Suppressor macrophage treated with lipopolysaccharide for 1 hour (primary cell): ENCODE data around the gene EPC1.
A peak's percentile ranks its signal among the peaks of the same experiment; 100 is the strongest.

ENCODE experiments used
- DNase-seq, 3 donors: peaks; one replicate each; pipeline ENCODE4 v3.0.0-alpha.2; 2020 to 2022

The EPC1 gene

DNA sequence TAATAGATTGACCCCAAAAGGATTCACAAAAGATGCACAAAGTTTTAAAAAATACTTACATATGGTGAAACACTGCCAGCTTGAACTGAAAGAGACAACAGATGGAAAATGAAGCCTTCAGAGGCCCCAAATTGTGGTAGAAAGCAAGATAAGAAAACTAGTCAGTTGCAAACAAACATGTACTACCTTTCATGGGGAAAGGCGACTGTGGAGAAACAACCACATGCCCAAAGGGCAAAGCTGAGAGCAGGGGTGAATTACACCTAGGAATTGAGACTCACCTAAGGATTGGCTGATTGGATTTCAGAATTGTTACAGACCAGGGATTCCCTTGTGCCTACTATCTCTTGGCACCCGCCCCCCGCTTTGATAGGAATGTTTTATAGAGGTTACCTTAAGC is 13.1 kb downstream of the EPC1 start:
- DNase-seq, result no peak

DNA sequence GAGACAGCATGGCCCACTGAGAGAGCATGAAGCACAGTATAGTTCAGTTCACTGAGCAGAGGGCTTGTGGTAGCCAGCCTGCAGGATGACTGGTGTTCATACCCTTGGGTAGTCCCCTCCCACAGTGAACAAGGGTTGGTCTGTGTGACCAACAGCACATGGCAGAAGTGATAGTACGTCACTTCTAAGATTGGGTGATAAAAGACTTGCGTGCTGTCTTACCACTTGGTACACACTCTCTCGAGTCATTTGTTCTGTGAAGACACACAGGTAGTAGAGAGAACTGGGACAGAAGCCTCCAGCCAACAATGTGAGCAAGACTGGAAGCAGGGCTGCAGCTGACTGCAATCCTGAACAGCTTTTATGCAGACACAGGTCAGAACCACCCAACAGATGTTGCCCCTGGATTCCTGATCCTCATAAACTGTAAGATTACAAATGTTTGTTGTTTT is 14.6 kb downstream of the EPC1 start:
- peak; percentile 64 to 72 (median 67) for DNase-seq

DNA sequence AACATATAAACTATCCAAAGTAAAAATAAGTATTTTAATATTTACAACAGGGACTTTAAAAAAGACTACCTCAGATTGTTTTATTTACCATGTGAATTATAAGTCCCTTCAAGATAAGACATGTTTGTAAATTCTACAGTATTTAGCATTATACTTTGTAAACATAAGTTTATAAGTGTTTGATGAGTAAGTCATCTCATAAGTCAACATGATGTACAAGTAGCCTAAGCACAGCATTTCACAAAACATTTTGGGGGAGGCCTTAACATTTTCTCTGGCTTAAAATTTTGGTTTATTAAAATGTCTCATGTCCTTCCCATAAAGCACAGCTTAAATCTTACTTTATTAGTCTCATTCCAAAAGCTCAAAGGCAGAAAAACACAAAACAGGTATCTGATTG is 15.4 kb downstream of the EPC1 start:
- DNase-seq, result no peak

DNA sequence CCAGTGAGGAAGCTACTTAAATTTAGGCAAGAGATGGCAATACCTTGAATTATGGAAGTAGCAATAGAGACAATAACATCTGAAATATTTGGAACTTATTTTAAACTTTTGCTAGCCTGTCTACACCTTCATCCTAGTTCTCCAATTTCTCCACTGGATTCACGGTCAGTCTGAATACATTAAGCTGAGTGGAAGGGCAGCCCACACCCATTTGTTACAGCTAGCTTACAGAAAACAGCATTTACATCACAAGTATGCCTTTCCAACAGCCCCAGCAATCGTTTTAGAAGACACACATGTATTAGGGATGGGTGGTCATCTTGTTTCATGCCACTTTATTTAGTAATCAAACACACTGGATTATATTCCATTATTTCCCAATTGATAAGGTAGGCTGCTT is 16.7 kb downstream of the EPC1 start:
- DNase-seq, result no peak

DNA sequence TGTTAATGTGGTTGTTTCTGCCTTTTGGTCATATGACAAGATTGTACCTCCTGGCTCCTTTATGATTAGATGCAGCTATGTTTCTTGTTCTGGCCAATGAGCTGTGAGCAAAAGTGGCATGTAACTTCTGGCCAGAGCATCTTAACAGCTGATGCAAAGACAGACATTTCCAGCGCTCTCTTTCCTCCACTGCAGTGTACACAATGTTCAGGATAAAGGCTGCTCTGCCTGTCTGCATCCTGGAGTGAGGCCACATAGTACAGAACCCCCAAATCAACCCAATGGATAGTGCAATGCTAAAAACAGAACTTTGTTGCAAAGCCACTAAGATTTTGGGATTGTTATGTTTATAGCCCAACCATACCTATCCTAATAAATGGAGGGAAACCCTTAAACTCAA is 17.9 kb downstream of the EPC1 start:
- no peak for DNase-seq

DNA sequence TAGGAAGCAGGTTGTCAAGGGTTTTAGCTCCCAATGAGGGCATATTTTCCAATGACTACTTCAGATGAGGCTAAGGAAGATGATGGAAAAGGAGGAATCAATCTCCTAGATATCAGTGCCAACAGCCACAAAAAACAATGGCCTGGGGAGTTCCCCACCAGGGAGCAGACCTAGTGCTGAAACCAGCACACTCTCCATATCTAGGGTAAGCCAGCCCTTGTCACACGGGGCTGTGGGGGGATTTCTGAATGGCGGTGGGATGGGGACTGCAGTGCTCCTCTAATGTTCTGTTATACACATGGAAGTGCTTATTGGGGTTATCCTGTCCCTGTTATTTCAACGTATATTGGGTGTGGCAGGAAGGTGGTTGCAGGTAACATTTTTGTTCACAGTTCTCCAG is 18.5 kb downstream of the EPC1 start:
- DNase-seq, result no peak

DNA sequence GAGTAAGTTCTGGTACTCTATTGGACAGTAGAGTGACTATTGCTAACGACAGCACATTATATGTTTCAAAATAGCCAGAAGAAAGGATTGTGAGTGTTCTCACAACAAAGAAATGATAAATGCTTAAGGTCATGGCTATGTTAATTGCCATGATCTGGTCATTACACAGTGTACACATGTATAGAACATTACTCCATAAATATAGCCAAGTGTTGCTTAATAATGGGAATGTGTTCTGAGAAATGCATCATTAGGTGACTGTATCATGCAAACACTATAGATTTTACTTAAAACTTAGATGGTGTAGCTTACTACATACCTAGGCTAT is 19.6 kb downstream of the EPC1 start:
- DNase-seq, result peak in 1 of 3 donors; percentile 42

DNA sequence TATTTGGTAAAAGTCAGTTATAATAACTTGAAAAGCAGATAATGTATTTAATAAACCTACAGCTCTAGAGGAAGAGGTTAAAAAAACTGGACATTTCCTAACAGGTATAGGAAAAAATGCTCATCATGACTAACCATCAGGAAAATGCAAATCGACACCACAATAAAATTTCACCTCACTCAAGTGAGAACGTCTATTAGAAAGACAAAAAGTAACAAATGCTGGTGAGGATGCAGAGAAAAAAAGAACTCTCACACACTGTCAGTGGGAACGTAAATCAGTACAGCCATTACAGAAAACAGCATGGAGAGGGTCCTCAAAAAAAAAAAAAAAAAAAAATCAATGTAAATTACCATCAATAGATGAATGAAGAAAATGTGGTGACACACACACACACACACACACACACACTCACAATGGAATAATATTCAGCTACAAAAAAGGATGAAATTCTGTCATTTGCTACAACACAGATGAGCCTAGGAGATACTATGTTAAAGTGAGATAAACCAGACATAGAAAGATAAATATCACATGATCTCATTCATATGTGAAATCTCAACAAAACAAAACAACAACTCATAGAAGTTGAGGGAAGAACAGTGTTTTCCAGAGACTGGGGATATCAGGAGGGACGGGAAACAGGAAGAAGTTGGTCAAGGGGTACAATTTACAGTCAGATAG is 20.1 kb downstream of the EPC1 start:
- peak in 1 of 3 donors; percentile 25 for DNase-seq

DNA sequence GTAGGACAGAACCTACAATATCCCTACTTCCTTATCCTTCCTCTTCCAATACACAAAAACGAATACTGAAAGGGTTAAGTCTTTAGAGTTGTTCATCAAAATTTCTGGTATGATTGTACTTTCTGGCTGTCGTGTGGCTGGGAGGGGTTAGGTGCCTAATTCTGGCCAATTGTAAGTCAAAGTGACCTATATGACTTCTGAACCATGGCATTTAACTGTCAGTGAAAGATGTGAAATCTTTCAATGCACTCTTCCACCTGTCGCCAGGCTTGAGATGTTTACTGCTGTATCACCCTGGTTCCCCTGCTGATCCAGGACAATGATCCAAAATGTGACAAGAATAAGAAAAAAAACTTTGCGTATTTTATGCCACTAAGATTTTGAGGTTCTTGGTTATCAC is 20.8 kb downstream of the EPC1 start:
- no peak for DNase-seq

DNA sequence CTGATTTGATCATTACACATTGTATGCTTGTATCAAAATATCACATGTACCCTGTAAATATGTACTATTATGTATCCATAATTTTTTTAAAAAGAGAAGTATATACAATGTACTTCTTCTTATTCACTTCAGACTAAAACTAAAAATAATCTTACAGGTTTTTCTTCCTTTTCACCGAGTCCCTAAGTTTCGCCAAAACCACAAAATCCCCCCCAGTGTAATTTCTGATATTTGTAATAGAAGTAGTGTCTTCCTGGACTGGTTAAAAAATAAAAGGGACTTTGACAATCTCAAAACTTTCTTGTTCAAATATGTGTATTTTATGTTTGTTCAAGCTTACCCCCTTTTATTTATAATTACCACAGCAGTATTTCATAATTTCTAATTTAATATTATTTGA is 23.9 kb downstream of the EPC1 start:
- DNase-seq, result peak; percentile 60 to 79 (median 77)

DNA sequence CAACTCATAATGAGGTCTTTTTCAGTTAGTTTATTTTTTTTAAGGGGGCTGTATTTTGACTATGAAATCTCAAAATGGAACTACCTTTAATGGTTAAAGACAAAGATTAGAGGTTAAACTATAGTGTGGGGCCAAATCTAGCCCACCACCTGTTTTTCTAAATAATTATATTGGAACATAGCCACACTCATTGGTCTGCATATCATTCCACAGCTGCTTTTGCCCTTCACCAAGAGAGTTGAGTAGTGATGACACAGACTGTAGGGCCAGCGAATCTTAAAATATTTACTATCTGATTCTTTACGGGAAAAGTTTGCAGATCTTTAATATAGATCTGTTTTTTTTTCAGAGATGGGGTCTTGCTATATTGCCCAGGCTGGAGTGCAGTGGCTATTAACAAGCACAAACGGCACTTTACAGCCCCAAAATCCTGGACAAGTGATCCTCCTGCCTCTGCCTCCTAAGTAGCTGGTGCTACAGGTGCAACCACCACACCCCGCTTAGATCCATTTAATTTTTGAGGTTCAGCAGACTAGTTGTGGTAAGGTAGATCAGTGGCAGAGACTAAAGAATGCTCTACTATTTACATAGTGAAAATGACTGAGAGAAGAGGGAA is 25.8 kb downstream of the EPC1 start:
- no peak for DNase-seq

DNA sequence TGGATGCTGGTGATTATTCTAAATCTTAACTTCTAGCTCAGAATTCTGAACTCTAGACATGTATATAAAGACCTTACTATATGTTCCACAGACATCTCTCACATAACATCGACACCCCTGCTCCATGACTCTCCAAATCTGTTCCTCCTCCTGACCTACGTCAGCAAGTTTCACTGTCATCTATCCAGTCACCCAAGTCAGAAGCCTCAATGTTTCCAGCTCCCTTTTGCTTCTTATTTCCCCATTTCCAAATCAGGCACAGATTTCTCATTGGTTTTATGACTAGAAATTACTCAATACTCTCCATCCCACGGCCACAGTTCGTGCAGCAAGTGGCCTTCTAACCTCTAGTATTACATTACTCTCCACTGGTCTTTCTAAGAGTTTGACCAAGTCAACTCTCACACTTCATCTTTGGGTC is 28.5 kb downstream of the EPC1 start:
- DNase-seq, result peak; percentile 88 to 99 (median 97)

DNA sequence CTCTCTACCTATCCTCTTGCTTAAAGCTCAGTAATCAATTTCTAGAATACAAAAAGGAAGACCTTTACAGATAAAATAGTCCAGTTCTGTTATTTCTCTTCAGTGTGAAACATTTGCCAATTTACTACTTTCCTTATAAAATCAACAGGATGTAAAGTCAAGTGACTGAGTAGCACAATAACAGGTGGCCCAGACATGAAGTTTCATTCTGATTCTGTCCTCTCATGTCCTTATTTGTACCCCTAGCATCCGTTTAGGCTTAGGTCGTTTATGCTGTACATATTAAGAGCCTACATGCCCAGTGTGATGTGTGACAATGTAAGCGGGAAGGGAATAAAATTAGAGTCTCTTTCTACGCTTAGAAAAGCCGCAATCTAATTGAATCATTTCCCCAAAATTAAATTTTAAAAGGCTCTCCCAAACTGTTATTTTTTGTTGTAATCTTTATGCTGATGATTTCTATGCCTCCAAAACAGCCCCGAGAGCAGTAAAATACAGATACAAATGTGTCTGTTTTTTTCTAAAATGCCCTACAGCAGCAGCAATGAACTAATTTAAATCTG is 29.1 kb downstream of the EPC1 start:
- DNase-seq, result no peak

DNA sequence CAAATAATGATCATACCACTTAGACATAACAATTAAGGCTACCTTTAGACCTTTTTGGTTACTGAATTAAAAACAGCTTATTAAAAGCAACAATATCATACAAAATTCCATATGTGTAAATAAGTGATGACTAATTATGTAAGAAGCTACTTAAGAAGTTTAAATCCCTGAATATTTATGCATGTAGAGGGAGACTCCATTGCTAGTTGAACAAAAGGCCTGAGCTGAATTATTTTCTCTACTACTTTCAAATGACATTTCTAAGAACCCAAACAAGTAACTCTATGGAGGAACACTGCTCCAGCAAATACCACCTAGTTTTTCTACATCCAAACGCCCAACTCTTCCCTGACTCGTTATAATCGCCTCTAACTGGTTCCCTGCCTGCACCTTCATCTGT is 31.5 kb downstream of the EPC1 start:
- DNase-seq, result no peak

DNA sequence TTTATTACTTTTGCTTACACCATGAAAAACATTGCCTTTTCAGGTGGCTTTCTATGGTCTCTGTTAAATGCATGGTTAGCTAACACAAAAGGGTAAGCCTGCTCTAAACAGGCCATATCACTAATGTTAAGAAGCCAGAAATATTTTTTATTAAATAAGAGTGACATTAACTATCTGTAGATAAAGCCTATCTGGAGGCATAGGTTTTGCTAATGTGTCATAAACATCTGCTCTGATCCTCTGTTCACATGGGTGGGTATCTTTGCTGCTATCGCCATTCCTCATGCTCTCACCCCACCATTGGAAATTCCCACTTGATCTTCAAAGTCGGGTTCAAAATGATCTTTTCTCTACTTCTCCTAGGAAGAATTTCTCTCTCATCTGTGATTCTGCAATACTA is 32.4 kb downstream of the EPC1 start:
- no peak for DNase-seq

DNA sequence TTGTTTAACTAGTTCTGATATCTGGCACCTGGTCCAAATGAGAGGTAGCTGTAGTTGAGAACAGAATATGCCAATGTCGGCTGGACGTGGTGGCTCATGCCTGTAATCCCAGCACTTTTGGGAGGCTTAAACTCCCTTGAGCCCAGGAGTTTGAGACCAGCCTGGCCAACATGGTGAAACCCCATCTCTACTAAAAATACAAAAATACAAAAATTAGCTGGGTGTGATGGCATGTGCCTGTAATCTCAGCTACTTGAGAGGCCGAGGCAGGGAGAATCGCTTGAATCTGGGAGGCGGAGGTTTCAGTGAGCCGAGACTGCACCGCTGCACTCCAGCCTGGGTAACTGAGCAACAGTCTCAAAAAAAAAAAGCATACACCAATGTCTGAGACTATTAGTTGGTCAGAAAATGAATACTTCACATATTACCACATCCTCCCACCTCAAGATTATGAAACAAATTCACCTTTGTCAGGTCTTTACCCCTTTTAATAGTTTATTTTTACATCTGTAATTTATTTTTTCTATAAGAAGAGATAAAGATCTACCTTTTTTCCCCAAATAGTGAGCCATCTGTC is 38.8 kb downstream of the EPC1 start:
- DNase-seq, result peak in 1 of 3 donors; percentile 17

DNA sequence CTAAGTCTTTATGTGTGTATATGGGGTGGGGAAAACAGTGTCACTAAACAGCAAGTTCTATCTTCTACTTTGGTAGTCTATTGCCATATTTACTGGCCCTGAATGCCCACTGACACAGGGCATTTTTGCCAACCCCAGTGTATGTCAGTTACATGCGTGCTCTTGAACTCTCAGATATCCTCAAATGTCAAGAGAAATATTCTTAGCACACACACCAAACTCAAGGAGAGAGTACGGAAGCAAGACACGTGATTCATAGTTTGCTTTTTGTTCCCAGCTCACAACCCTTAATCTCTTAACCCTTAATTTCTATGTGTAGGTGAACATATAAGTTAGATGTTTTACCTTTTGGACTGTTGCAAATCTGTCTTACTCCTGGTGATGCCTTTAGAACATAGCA is 39.3 kb downstream of the EPC1 start:
- DNase-seq, result no peak

DNA sequence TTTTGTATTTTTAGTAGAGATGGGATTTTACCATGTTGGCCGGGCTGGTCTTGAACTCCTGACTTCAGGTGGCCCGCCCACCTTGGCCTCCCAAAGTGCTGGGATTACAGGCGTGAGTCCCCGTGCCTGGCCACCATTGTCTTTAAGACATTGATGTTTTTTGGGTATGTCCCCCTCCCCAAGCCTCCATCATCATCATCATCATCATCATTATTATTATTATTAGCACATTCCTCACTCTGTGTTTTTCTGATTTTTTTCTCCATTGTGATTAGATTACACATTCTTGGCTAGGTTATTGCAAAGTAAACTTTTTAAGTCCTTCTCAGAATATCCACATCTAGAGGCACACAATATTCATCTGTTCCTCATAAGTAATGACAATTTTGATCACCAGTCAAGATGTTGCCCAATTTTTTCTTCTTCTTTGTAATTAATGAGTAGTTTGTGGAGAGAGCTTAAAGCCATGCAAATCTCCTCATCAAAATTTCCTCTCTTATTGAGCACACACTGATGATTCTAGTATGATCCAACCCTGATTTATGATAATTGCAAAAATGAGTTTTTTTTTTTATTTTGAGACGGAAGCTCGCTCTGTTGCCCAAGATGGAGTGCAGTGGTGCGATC is 47.5 kb downstream of the EPC1 start:
- no peak for DNase-seq

DNA sequence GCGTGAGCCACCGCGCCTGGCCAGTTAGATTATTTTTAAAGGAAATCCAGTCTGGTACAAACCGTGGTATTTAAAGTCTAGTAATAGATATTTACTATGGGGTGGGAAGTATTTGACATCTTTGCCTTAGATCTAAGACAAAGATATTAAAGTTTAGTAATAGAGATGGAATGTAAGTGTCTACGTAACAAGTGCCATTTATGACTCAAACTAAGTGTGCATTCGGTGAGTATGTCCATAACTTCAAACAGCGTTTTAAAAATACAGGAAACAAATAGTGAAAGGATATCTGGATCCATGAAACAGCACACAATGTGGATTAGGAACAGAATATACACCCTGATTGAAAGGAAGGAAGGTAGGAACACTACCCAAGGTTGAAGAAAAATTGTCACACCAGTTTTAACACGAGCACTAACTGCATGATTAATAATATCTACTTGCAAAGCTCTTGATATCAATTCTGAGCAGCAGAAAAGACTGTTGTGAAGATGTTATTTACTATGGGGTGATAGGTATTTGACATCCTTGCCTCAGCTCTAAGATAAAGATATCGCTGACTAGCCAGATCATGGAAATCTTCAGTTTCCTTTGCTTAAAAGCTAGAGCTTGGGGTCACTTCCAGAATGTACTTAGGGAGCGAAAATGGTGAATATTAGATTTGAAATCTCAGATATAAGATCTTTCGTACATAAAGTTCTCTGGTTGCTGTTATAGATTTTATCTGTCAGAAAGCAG is 48.7 kb downstream of the EPC1 start:
- DNase-seq, result no peak

DNA sequence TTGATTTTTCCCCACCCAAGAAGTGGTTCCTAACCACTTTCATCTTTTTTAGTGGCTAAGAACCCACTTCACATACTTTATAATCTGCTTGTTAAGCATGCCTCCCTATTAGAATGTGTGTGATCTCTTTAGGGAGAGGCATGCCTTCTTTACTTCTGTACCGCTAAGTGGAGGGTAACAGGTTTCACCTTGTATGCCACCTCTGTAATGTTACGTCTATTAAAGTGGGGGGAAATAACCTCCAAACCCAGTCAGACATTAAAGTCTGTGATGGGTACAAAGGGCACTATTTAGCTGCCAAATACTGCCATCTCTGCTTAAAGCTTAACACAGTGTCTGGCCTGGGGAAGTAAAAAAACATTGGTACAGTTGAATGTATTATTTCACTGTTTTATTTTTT is 51.9 kb downstream of the EPC1 start:
- no peak for DNase-seq

DNA sequence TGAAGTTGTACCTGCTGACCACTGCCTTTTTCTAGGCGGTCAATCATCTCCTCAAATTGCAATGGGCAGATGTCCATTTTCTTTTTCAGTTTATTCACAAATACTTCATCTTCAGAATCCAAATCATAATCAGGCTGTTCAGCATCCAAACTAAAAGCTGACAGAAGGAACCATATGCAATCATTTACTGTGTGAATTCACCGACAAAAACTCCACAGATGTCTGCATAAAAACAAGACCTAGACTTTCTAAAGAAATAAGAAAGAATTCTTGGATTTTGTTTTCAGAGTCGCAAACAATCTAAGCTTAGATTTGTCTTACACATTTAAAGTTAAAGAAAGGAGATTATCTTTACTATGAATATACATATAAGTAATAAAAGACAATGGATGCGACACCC is 53.4 kb downstream of the EPC1 start:
- no peak for DNase-seq

DNA sequence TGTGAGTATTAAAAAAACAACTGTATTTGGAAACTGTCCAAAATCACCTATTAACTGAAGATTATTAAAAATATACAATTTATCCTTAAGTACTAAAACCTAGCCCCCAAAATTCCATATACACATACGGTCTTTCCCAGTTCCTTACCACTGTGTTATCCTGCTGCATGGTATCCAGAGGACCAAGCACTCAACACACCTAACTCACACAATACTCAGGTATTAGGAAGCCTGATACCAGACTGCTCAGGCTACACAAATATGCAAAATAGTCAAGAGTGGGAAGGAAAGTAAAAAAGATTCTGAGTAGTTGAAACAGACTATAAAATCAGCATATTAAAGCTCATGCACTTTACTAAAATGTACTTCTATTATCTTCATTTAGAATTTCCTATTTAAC is 67.2 kb downstream of the EPC1 start:
- DNase-seq, result no peak

DNA sequence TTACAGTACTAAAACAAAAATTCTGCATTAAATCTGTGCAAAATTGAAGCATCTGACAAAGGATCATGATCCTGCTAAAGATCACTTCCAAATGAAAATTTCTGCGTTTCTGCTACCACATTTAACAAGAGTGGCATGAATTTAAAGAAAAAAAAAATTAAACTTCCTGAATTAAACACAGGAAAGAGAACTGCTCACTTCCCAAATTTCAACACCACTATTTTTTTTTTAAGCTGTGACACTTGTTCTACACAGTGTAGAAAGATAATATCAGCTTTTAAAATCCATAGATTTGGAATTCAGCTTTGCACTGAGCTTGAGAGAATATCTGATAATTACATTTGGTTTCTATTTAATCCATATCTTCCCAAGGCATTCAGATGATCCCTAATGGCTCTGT is 73.6 kb downstream of the EPC1 start:
- DNase-seq, result peak; percentile 29 to 75 (median 73)
